ENCODE data around the gene MACROD2.

DNA sequence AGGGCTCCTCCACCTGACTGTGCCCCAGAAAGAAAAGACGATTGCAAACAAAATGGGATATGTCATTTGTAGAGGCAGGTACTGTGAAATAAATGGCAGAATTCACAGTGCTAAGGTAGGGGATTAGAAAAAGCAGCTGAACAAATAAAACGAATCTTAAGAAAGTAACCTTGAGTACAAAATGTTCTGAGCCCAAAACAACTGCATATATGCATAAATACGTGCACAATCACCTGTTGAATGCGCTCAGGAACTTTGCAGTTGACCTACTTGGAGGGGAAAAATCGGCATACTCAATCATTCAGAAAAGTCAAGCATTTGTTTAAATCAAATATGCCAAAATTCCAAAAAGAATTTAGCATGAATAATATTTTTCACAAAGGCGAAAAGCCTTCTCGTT is 1114.2 kb downstream of the MACROD2 start:
- TF ChIP-seq, protein P1, sequence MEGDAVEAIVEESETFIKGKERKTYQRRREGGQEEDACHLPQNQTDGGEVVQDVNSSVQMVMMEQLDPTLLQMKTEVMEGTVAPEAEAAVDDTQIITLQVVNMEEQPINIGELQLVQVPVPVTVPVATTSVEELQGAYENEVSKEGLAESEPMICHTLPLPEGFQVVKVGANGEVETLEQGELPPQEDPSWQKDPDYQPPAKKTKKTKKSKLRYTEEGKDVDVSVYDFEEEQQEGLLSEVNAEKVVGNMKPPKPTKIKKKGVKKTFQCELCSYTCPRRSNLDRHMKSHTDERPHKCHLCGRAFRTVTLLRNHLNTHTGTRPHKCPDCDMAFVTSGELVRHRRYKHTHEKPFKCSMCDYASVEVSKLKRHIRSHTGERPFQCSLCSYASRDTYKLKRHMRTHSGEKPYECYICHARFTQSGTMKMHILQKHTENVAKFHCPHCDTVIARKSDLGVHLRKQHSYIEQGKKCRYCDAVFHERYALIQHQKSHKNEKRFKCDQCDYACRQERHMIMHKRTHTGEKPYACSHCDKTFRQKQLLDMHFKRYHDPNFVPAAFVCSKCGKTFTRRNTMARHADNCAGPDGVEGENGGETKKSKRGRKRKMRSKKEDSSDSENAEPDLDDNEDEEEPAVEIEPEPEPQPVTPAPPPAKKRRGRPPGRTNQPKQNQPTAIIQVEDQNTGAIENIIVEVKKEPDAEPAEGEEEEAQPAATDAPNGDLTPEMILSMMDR (IDR thresholded peaks at IDR 0.05) = no peak
- TF ChIP-seq POLR2A (IDR thresholded peaks at IDR 0.05) = no peak
- TF ChIP-seq POLR2AphosphoS5 (IDR thresholded peaks at IDR 0.05) = no peak
